HG02588 (cell line): ENCODE measurements around the gene PARP8.

ENCODE experiments used
- ATAC-seq: cut with Tn5 transposase; IDR thresholded peaks from one replicate; pipeline ENCODE4 v1.9.1; 2021; ENCODE audit warnings: mild to moderate bottlenecking, moderate library complexity; ENCODE audit not compliant: unreplicated experiment

Gene PARP8

DNA sequence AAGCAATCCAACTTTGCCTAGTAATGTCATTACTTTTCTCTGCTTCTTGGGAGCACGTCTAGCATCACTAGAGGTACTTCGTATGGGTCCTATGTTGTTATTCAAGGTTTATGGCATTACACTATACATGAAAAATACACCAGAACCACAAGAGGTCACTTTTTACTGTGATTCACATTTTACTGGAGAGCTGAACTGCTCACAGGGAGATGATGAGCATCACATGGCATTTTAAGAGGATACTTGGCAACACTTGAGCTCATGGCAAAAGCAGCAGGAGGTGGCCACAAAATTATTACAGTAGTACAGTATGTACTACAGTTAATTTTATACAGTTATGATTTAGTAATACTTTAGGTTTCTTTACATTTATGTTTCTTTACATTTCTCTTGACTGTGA lies 223.4 kb downstream of the PARP8 start:
- no peak for ATAC-seq
